HUES6 (cell line): Measurements from ENCODE around the gene RPTOR.

Experiments used
- H3K27ac ChIP-seq: 2 replicates; pipeline ENCODE4 v1.7.0; 2013; ENCODE audit warnings: low read depth, mild to moderate bottlenecking, low read length, inconsistent platforms
- H3K27me3 ChIP-seq: 2 replicates; pipeline ENCODE4 v1.6.1; 2013; ENCODE audit warnings: low read length; ENCODE audit not compliant: control insufficient read depth, insufficient read depth
- H3K36me3 ChIP-seq: 2 replicates; pipeline ENCODE4 v1.6.1; 2013; ENCODE audit warnings: low read length; ENCODE audit not compliant: control insufficient read depth, insufficient read depth
- H3K4me1 ChIP-seq: 2 replicates; pipeline ENCODE4 v1.6.1; 2013; ENCODE audit warnings: low read length; ENCODE audit not compliant: control insufficient read depth, insufficient read depth
- H3K4me3 ChIP-seq: 2 replicates; pipeline ENCODE4 v1.5.1; 2013; ENCODE audit warnings: low read depth, low read length
- H3K9ac ChIP-seq: one replicate; pipeline ENCODE4 v1.6.1; 2013; ENCODE audit warnings: mild to moderate bottlenecking, low read length
- H3K9me3 ChIP-seq: 2 replicates; pipeline ENCODE4 v1.6.1; 2013; ENCODE audit warnings: low read depth, low read length; ENCODE audit not compliant: control insufficient read depth, insufficient read depth

RPTOR gene

DNA sequence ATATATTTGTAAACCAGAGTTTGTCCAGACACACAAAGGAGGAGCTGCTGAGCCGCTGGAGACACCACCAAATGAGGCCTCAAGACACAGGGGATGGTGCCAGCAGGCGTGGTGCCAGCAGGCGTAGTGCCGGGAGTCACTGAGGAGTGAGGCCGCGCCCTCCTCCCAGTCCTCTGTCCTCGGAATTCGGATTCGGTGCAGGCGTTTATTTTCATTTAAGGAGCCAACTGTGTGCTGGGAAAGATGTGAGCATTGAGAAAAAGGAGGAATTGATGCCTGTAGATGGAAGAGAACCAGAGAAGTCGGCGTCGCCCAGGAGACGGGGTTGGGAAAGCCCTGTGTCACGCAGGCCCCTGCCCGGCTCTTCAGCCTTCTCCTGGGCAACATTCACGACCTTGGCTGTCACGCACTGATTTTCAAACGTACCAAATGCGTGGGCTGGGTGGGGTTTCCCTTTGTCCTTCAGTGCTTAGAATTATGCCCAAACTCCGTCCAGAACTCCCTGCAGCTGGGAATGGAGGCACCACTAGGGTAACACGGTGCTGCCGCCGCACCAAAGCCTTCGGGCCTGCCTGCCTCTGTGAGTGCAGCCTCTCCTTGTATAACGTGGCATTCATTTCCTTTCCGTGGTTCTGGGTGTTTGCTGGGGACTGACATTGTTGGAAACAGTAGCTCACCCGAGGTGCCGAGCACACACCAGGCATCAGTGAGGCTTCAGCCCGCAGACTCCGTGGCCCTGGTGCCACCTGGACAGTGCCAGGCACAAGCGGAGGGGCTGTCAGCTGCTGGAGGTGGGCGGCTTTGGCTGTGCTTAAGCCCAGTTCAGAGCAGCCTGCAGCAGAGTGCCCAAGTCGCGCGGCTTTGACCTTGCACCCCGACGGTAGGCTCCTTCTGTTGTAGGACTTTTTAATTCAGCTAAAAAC is 398.0 kb downstream of the RPTOR start:
- no peaks in the 10 kb centered on the region for H3K27me3 ChIP-seq
- H3K9ac ChIP-seq: no peak overlapping the region
- H3K36me3 ChIP-seq: peaks cover 24% of the 10 kb centered on the region
- no peaks in the 10 kb centered on the region for H3K9me3 ChIP-seq
- H3K27ac ChIP-seq: no peak overlapping the region
- H3K4me3 ChIP-seq: no peak overlapping the region
- H3K4me1 ChIP-seq: no peaks in the 10 kb centered on the region

GRCh38 chr17:80943346-80944145 is 398.9 kb downstream of the RPTOR start:
- Histone ChIP-seq H3K4me3 (no peak overlapping the region), H3K27me3 (no peaks in the 10 kb centered on the region), H3K27ac (no peak overlapping the region), H3K9ac (no peak overlapping the region), H3K36me3 (peaks cover 25% of the 10 kb centered on the region), H3K9me3 (no peaks in the 10 kb centered on the region), H3K4me1 (no peaks in the 10 kb centered on the region)

DNA sequence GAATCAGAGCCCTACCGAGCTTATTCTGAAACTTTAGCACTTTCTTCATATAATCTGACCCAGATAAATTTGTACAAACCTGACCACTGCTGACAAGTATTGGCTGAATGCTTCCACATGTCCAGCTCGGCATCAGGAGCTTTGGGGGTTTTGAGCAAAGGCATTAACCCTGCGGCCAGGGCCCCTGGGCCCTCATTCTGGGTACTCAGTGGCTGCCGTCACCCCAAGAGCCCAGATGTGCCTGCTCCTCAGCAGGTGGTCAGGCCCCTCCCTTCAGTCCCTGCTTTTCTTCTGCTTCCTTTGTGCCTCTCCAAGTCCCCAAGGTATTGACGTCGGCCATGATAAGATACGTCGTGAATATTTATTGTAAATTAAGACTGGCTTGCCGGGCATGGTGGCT is 399.7 kb downstream of the RPTOR start:
- H3K36me3 ChIP-seq: peaks cover 25% of the 10 kb centered on the region
- H3K4me3 ChIP-seq: no peak overlapping the region
- no peaks in the 10 kb centered on the region for H3K4me1 ChIP-seq
- no peaks in the 10 kb centered on the region for H3K9me3 ChIP-seq
- H3K27me3 ChIP-seq: no peaks in the 10 kb centered on the region
- no peak overlapping the region for H3K9ac ChIP-seq
- no peak overlapping the region for H3K27ac ChIP-seq

DNA sequence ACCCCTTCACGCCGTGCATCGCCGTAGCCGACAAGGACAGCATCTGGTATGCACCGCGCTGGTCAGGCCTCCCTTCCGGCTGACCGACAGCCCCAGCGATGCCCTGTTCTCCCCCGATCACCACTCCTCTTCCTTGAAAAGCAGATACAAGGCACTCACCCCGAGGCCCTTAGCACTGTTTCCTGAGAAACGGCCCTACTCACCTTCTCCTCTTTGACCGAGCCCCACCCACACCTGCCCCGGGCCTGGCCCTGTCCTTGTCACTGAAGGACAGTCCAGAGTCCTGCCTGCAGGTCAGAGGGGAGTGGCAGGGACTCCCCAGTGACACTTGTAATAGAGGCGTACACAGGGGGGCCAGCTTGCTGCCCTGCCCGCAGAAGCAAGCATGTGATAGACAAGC is 401.1 kb downstream of the RPTOR start:
- no peak overlapping the region for H3K27ac ChIP-seq
- H3K4me1 ChIP-seq: no peaks in the 10 kb centered on the region
- H3K4me3 ChIP-seq: no peak overlapping the region
- H3K27me3 ChIP-seq: no peaks in the 10 kb centered on the region
- H3K36me3 ChIP-seq: peaks cover 27% of the 10 kb centered on the region
- no peaks in the 10 kb centered on the region for H3K9me3 ChIP-seq
- H3K9ac ChIP-seq: no peak overlapping the region

- no peaks in the 10 kb centered on the region for H3K4me1 ChIP-seq
- no peaks in the 10 kb centered on the region for H3K27me3 ChIP-seq
- no peaks in the 10 kb centered on the region for H3K9me3 ChIP-seq
- H3K36me3 ChIP-seq: peaks cover 30% of the 10 kb centered on the region
- no peak overlapping the region for H3K9ac ChIP-seq
- H3K27ac ChIP-seq: no peak overlapping the region
- H3K4me3 ChIP-seq: no peak overlapping the region
Observed at GRCh38 chr17:80946449-80946848, 401.8 kb downstream of the RPTOR start.

DNA sequence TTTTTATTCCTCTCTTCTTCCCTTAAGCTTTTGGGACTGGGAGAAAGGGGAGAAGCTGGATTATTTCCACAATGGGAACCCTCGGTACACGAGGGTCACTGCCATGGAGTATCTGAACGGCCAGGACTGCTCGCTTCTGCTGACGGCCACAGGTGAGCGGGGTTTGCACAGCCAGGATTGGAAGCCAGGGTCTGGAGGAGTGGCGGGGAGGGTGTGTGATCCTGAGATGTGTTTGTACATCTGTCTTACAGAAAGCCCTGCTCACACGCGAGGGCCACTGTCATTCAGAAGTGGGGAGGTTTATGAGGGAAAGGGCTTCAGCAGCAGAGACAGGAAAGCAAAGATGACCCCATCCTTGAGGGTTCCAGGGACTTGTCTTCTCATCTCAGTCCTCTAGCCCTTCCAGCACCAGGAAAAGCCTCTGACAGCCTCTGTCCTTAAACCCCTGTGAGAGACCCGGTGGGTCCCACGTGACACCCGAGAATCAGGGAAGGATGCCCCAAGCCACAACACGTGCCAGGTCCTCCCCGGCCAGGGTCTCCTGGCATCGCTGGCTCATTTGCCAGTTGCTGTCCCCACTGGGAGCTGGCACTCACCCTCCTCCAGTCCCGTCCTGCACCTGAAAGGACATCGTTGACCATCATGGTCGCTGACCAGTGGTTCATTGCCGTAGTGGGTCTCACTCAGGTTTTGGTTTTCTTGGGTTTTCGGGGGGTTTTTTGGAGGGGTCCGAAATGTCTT is 402.7 kb downstream of the RPTOR start:
- no peak overlapping the region for H3K27ac ChIP-seq
- no peak overlapping the region for H3K9ac ChIP-seq
- no peaks in the 10 kb centered on the region for H3K9me3 ChIP-seq
- H3K36me3 ChIP-seq: peaks cover 36% of the 10 kb centered on the region
- no peak overlapping the region for H3K4me3 ChIP-seq
- no peaks in the 10 kb centered on the region for H3K4me1 ChIP-seq
- no peaks in the 10 kb centered on the region for H3K27me3 ChIP-seq

GRCh38 chr17:80948019-80948975 is 403.7 kb downstream of the RPTOR start:
- no peak overlapping the region for H3K4me3 ChIP-seq
- no peak overlapping the region for H3K27ac ChIP-seq
- peaks cover 36% of the 10 kb centered on the region for H3K36me3 ChIP-seq
- no peaks in the 10 kb centered on the region for H3K27me3 ChIP-seq
- H3K9me3 ChIP-seq: no peaks in the 10 kb centered on the region
- no peaks in the 10 kb centered on the region for H3K4me1 ChIP-seq
- H3K9ac ChIP-seq: peak overlapping the region; percentile 19

DNA sequence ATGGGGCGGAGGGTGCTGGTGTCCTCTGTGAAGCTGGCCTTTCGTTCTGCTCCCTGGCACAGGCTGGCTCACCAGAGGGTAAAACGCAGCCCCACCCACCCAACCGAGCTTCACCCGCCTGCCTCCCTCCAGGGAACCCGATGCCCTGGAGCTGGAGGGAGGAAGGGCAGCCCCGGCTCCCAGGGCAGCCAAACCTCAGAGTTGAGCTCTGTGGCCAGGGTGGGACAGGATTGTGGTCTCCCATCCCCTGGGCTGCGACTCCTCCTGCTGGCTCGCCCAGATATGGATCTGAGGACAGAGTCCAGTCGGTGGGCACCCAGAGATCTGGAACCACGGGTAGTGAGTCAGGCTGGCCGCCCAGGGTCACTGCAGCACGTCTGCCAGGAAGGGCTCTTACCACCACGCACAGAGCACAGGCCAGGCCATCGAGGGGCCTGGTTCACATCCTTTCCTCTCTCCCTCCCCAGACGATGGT is 404.4 kb downstream of the RPTOR start:
- no peaks in the 10 kb centered on the region for H3K4me1 ChIP-seq
- no peak overlapping the region for H3K4me3 ChIP-seq
- H3K36me3 ChIP-seq: peaks cover 36% of the 10 kb centered on the region
- H3K27me3 ChIP-seq: no peaks in the 10 kb centered on the region
- no peak overlapping the region for H3K27ac ChIP-seq
- no peak overlapping the region for H3K9ac ChIP-seq
- H3K9me3 ChIP-seq: no peaks in the 10 kb centered on the region

GRCh38 chr17:80949451-80950421 is 405.1 kb downstream of the RPTOR start:
- Histone ChIP-seq H3K27me3 (no peaks in the 10 kb centered on the region), H3K9me3 (no peaks in the 10 kb centered on the region), H3K36me3 (peaks cover 36% of the 10 kb centered on the region), H3K4me1 (no peaks in the 10 kb centered on the region), H3K9ac (no peak overlapping the region), H3K4me3 (no peak overlapping the region), H3K27ac (no peak overlapping the region)
